NCI-H2196 (cell line): Measurements from ENCODE around the gene AIP.
"Not testable (repeated sequence)": the region's sequence is repeated elsewhere in the genome, so short reads cannot be mapped to it uniquely, and the experiment has no call there.

Experiments used
- DNase-seq: peaks from one replicate; lab custom pipeline; 2025; ENCODE audit not compliant: unreplicated experiment; lab: John Stamatoyannopoulos, UW

Gene AIP

DNA sequence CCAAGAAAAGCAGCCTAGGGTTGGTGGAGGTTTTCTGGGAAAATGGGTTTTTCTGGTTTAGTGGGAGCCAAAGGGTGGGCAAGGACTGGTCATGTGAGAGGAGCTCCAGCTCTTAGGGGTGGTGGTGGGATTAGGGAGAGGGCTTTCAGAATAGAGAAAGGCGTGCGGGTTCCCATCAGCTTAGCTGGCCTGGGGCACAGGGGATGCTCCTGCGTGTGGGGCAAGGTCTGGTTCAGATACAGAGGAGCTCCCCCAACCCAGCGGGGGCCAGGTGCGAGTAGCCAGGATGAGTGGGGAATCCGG, 14.4 kb upstream of the AIP start:
- no peak for DNase-seq

- peak; percentile 91 for DNase-seq
These were observed 13.9 kb upstream of the AIP start, which contains the start of gene TMEM134 for GRCh38 chr11:67468759-67469507. Gene TMEM134, minus strand, starts transcription at chr11:67469251. Its CDS starts 59 bp downstream, at chr11:67469192.

DNA sequence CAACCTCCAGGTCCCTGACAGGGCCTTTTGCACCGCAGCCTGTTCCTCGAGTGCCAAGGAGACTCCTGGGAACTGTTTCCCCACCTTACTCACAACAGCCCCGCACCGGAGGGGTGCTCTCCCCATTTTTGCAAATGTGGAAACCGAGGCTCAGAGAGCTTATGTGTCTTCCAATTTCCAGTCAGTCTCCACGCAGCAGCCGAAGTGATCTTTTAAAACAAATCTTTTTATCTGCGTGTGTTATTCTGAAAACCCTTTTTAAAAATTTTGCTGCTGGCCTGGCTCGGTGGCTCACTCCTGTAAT, 13.4 kb upstream of the AIP start:
- no peak for DNase-seq

DNA sequence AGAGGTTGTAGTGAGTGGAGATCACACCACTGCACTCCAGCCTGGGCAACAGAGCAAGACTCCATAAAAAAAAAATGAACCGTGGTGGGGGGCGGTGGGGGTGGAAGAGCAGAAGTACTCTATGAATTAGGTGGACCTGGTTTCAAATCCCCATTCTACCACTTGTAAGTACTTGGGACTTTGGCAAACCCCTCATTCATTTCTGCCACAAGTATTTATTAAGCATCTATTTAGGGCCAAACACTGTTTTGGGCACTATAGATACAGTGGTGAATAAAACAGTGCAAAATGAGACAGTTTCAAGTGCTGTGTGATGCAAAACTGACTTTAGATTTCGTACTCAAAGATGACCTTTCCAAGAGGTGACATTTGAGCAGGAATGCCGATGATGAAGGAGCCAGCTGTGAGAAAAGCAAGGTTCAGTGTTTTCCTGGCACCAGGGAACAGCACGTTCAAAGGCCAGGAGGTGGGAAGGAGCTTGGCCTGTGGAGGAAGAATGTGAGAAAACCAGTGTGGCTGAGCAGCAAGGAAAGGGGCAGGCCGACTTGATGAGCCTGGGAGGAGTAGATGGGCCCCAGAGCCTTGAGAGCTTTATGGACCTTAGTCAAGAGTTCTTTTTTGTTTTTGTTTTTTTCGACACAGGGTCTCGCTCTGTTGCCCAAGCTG, 12.4 kb upstream of the AIP start:
- DNase-seq: no peak

GRCh38 chr11:67472882-67473281, 9.9 kb upstream of the AIP start:
- no peak for DNase-seq

GRCh38 chr11:67476692-67477091, 6.1 kb upstream of the AIP start:
- DNase-seq: not testable (repeated sequence)

DNA sequence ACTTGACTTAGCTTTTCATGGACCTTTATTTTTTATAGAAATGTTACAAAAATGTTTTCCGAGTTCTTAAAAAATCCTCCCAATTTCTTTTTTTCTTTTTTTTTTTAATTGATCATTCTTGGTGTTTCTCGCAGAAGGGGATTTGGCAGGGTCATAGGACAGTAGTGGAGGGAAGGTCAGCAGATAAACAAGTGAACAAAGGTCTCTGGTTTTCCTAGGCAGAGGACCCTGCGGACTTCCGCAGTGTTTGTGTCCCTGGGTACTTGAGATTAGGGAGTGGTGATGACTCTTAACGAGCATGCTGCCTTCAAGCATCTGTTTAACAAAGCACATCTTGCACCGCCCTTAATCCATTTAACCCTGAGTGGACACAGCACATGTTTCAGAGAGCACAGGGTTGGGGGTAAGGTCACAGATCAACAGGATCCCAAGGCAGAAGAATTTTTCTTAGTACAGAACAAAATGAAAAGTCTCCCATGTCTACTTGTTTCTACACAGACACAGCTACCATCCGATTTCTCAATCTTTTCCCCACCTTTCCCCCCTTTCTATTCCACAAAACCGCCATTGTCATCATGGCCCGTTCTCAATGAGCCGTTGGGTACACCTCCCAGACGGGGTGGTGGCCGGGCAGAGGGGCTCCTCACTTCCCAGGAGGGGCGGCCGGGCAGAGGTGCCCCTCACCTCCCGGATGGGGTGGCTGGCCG, 5.3 kb upstream of the AIP start:
- not testable (repeated sequence) for DNase-seq

DNA sequence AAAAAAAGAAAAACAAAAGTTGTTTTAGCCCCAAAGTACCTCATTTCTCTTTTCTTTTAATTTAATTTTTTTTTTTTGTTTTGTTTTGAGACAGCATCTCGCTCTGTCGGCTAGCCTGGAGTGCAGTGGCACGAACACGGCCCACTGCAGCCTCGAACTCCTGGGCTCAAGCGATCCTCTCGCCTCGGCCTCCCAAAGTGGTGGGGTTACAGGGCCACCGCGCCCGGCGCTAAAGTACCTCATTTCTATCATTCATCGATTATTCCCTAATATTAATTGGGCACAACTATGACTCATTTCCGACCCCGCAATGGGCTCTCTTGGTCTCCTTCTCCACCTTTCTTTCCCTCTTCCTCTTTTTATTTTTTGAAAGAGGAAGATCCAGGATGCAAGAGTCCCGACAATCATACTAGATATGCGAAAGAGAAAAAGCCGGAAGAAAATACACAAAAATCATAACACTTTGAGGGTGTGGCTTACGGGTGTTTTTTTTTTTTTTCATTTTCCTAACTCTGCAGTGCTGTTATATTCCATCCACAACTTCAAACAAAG, 475 bp upstream of the AIP start:
- no peak for DNase-seq

GRCh38 chr11:67483831-67484665, 1.2 kb downstream of the AIP start:
- peak; percentile 46 for DNase-seq

DNA sequence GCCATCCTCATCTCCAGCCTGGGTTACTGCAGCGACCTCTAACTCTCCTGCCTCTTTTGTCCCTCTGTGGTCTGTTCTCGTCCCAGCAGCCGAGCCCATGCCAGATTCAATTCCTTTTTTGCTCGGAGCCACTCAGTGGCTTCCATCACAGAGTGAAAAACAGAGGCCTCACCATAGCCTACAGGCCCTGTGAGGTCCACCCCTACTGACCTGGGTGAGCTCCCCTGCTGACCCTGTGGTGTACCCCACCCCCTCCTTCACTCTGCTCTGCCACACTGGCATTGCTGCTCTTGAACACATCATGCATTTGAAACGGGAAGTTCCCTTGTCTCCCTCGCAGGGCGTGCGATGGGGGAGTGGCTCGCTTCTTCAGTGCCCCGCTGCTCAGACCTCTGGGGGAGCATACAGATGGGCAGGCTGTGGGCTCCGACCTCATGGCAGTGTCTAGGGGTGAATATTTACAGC, 2.1 kb downstream of the AIP start:
- DNase-seq: no peak

DNA sequence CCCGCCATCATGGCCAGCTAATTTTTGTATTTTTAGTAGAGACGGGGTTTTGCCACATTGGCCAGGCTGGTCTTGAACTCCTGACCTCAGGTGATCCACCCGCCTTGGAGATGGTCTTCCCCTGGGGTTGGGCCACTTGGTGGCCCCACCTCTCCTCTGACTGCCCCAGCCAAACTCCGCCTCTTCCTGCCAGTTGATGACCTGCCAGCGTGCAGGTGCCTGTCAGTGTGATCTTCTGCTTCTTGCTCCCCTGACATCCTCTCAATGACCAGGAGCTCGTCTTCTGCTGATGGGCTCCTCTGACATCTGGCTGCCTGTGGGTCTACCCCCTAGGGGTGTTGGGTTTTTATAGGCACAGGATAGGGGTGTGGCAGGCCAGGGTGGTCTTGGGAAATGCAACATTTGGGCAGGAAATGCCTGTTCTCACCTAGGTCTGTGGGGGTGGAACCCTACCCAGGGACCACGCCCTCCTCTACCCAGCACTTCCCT, 3.1 kb downstream of the AIP start:
- peak; percentile 53 for DNase-seq

- DNase-seq: no peak
These were observed 3.8 kb downstream of the AIP start for GRCh38 chr11:67486481-67487195.

- no peak for DNase-seq
These were observed 6.5 kb downstream of the AIP start for GRCh38 chr11:67489203-67489884.

- DNase-seq: no peak
These were observed 7.3 kb downstream of the AIP start for GRCh38 chr11:67489885-67490726.

- no peak for DNase-seq
These were observed 7.9 kb downstream of the AIP start for GRCh38 chr11:67490727-67491065.

- no peak for DNase-seq
These were observed 8.6 kb downstream of the AIP start for GRCh38 chr11:67491276-67492068.

DNA sequence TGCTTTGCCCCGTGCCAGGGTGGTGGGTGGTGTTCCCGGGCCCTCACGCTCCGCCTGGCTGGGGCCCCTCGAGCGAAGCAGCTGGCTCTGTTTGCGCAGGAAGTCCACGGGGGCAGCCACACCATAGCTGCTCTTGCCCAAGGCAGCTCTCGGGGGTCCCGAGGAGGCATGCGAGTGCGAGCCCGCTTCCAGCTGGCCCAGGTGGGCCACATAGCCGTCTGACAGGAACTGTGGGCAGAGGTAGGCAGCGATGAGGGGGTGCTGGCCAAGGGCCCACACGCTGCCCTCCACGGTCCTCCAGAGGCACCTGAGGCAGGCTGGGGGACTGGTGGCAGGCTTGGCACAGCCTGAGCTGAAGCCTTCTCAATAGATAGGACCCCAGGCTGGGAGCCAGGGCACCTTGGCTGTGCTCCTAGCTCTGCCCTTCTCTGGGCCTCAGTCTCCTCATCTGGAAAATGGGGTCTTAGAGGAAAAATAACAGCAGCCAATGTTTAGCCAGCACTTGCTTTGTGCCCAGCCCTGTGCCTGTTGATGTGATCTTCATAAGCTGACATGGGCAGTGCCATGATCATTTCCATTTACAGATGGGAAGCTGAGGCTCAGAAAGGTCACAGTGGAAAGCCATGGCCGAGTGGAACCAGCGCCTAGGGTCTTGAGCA, 9.4 kb downstream of the AIP start:
- no peak for DNase-seq
